ENCODE measurements around the gene CH25H.

CH25H gene

DNA sequence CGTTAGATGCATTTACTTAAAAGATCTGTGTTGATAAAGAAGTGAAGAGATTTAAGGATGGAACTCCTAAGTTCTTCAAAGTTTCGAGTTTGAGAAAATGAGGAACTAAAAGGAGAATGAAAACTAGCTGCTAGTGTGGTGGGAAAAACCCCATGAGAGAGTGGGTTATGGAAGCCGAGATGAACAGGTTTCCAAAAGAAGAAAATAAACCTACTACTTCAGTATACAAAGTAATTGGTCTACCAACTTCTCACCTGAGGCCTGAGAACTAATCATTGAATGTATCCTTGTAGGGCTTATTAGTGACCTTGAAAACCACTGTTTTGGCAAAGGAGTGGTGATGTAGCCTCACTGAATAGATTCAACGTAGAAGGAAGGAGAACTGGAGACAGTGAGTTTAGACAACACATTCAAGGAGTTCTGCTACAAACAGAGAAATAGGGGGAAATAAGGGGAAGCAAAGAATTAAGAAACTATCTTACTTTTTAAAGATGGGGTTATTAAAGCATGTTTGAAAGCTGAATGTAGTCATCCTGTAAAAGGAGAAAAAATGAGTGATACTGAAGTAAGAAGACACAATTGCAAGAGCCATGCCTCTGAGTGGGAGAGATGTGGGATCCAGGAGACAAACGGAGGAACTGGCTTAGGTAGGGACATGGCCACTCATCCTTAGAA, 50.8 kb downstream of the CH25H start:
- DNase-seq (ENCODE audit: low spot score) = no peak

Measured in germinal center (tissue), 1 donor.